ENCODE data around the gene ZNF548. TPM values are rescaled to one million over a fixed set of nuclear protein-coding genes. Genes with fewer than 3 reads are reported as not detected.
A peak's percentile ranks its signal among the peaks of the same experiment; 100 is the strongest.

The ZNF548 gene
- total and polyA plus RNA-seq, 2 donors (not counting 1 experiment from before 2014, with no cell fraction given): 52.5 to 83.8 TPM

DNA sequence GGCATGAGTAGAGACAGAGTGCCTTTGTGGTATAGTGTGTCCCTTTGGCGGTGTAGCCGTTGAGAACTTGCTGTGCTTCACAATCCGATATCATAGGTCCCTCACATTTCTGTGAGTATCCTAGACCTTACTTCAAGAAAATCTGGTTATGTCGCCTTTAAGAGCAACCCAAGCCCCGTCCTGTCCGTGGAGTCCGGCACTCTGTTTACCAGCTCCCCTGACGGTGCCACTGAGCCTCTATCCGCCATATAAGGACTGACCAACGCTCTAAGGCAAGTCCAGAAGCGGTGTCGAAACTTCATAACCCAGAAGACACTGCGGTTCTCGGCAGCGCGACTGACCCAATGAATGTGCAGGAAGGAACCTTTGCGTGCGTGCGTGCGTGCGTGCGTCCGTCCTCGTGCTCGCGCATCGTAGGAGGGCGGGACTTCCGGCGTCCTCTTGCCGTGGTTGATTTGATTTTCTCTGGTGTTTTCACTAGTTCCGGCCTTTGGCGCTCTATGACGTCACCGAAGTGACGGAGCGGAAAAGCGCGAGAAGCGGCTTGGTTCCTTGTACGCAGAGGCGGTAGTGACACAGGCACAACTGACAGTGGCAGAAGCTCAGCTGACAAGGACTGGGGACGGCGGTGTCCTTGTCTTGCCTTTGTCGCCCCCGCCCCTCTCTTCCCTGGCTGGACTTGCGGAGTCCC, 26.5 kb upstream of the ZNF548 start, which contains the start of the genes TRAPPC2B and ZNF547:
Gene TRAPPC2B (plus strand): TSS at position 555 of the 691 bp plus-strand sequence. CDS start 1,283 bp downstream, outside the sequence.
Gene ZNF547 (plus strand): TSS at position 555 of the 691 bp plus-strand sequence. CDS start 5,005 bp downstream, outside the sequence.
- Histone ChIP-seq H3K79me2 (ENCODE audit: control insufficient read depth, insufficient read depth, low read length) (peaks cover 26% of the 10 kb centered on the region), H2AFZ (ENCODE audit: insufficient read depth, low read depth, low read length, poor library complexity, severe bottlenecking) (peak within 1 kb of the TSS; percentile 93), H3K27ac (ENCODE audit: low read length in 2 of 2) (peak within 1 kb of the TSS; percentile 85 to 97), H4K20me1 (ENCODE audit: control insufficient read depth, insufficient read depth, low read length, poor library complexity, severe bottlenecking) (no peaks in the 10 kb centered on the region), H3K36me3 (replicated peaks in 1 of 2; ENCODE audit: control extremely low read depth in 1 of 2, control insufficient read depth in 1 of 2, extremely low read depth in 1 of 2, insufficient read depth in 2 of 2, low read length in 1 of 2) (peaks cover 0 to 12% of the 10 kb centered on the region in 2 experiments), H3K27me3 (replicated peaks in 1 of 4; ENCODE audit: control extremely low read depth in 1 of 4, control insufficient read depth in 3 of 4, insufficient read depth in 4 of 4, low read length in 3 of 4) (no peaks in the 10 kb centered on the region), H3K9me3 (ENCODE audit: control extremely low read depth in 1 of 3, control insufficient read depth in 2 of 3, insufficient read depth in 1 of 3, low read length in 2 of 3) (peaks cover 0 to 17% (median 0%) of the 10 kb centered on the region in 3 donors), H3K4me2 (replicated peaks; ENCODE audit: low read depth, low read length, poor library complexity, severe bottlenecking) (peak within 1 kb of the TSS; percentile 95), H3K4me3 (ENCODE audit: control extremely low read depth in 1 of 5, extremely low read depth in 1 of 5, insufficient read depth in 1 of 5, low read depth in 2 of 5, low read length in 4 of 5) (peak within 1 kb of the TSS; percentile 56 to 80 (median 71)), H3K4me1 (ENCODE audit: control insufficient read depth in 2 of 2, insufficient read depth in 2 of 2, low read length in 2 of 2) (peaks cover 10 to 15% of the 10 kb centered on the region in 2 donors), H3K9ac (ENCODE audit: low read length) (peak within 1 kb of the TSS; percentile 80)
- WGBS (ENCODE audit: insufficient coverage): 3% methylated on average over 45 of the region's 47 CpGs
- intact Hi-C loops (cut with micrococcal nuclease): loop anchor here (1.0 kb wide), 11 partner anchors 12 to 584 kb away; partner anchors contain the start of genes ZNF17, ZNF256, ZNF304 and ZNF416
- DNase-seq: peak; percentile 100
- Mint-ChIP-seq H3K4me1 (peaks cover 17% of the 10 kb centered on the region), H3K9me3 (ENCODE audit: insufficient read depth) (no peaks in the 10 kb centered on the region), H3K4me3 (peak within 1 kb of the TSS; percentile 95), H3K27ac (peak within 1 kb of the TSS; percentile 97), H3K27me3 (no peaks in the 10 kb centered on the region)
- TF ChIP-seq EZH2 (IDR thresholded peaks at IDR 0.05; ENCODE audit: borderline replicate concordance, insufficient read depth, low read depth, low read length, poor library complexity, severe bottlenecking): no peak
- TF ChIP-seq, protein P1, sequence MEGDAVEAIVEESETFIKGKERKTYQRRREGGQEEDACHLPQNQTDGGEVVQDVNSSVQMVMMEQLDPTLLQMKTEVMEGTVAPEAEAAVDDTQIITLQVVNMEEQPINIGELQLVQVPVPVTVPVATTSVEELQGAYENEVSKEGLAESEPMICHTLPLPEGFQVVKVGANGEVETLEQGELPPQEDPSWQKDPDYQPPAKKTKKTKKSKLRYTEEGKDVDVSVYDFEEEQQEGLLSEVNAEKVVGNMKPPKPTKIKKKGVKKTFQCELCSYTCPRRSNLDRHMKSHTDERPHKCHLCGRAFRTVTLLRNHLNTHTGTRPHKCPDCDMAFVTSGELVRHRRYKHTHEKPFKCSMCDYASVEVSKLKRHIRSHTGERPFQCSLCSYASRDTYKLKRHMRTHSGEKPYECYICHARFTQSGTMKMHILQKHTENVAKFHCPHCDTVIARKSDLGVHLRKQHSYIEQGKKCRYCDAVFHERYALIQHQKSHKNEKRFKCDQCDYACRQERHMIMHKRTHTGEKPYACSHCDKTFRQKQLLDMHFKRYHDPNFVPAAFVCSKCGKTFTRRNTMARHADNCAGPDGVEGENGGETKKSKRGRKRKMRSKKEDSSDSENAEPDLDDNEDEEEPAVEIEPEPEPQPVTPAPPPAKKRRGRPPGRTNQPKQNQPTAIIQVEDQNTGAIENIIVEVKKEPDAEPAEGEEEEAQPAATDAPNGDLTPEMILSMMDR (IDR thresholded peaks at IDR 0.05): no peak
- POLR2A ChIA-PET: interaction anchor here (0.9 to 1.0 kb wide), 2 partner anchors 12 to 640 kb away, joined by 3 to 5 read pairs; partner anchors contain the start of genes ZNF304 and ZNF606
- CTCF ChIA-PET: no interaction called here
- ATAC-seq (ENCODE audit: low read depth): peak; percentile 94

Data from B cell (primary cell).